Epithelial cell of umbilical artery (primary cell): Measurements from ENCODE around the gene WDR1. TPM values are rescaled to one million over a fixed set of nuclear protein-coding genes. Genes with fewer than 3 reads are reported as not detected.

Experiments used
- total RNA-seq: library from RNA; depleted of rRNA; stranded (reverse); fragments of >200 nt; gene quantifications from 2 replicates; pipeline ENCODE4 v1.2.3, GENCODE V29; 2014

WDR1 gene, protein sequence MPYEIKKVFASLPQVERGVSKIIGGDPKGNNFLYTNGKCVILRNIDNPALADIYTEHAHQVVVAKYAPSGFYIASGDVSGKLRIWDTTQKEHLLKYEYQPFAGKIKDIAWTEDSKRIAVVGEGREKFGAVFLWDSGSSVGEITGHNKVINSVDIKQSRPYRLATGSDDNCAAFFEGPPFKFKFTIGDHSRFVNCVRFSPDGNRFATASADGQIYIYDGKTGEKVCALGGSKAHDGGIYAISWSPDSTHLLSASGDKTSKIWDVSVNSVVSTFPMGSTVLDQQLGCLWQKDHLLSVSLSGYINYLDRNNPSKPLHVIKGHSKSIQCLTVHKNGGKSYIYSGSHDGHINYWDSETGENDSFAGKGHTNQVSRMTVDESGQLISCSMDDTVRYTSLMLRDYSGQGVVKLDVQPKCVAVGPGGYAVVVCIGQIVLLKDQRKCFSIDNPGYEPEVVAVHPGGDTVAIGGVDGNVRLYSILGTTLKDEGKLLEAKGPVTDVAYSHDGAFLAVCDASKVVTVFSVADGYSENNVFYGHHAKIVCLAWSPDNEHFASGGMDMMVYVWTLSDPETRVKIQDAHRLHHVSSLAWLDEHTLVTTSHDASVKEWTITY
- total RNA-seq, result 447 and 452 TPM in 2 replicates

DNA sequence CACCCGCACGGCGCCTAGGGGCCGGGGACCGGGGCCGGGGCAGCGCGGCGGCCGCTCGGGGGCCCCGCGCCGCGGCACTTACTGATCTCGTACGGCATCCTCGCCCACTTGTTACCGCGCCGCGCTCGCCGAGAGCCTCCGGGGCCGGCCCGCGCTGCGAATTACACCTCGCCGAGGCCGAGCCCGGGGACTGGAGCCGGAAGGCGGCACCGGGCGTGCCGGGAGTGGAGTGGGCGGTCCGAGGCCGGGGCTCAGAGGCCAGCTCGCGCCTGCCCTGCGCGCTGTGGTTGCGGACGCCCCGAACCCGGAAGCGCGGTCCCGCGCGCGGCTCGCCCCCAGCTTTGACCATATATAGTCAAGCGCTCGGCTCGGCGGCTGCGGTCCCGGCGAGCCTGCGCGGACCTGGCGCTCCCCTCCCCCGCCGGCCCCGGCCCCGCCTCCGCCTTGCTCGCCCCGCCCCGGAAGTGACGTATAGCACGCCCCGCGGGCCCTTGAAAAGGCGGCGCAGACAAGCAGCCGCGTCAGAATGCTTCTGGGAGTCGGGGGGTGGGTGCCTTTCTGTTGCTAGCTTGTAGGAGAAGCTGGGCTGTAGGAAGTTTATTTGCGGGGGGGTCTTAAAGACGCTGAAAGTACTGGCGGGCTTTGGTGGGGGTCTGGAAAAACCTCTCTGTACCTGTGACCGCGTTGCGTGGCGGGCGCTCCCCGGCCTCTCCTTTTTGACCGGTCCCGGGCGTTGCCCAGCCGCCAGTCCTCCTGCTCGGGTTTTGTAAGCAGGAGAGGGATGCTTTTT is at the start of gene WDR1:
TSS of gene WDR1 (minus strand) at position 231 of the 790 bp plus-strand sequence. CDS start at position 98, 133 bp downstream.

Other genes with a start within 250 kb of the WDR1 start
- gene SLC2A9, start 95.3 kb downstream of the WDR1 start, total RNA-seq, result 0.32 and 0.46 TPM in 2 replicates